A673 (cell line): ENCODE measurements around the gene EEFSEC. TPM values are rescaled to one million over a fixed set of nuclear protein-coding genes. Genes with fewer than 3 reads are reported as not detected.

Experiments used
- BruUV-seq: library from RNA; stranded (reverse); fragments of 400-500 nt; replicated peaks from 2 replicates; lab custom pipeline; 2021; lab: Mats Ljungman, UMichigan
- CTCF ChIA-PET: fragments of 300-600 bp; sonication (Branson Sonifier 250); formaldehyde crosslinking; loops from one replicate; lab custom pipeline; 2022; ENCODE audit warnings: antibody characterized with exemption; lab: Charles Lee
- POLR2A ChIA-PET: fragments of 300-600 bp; sonication (Branson Sonifier 250); formaldehyde crosslinking; loops from one replicate; lab custom pipeline; 2022; ENCODE audit warnings: antibody characterized with exemption; ENCODE audit not compliant: low non-redundant PET; lab: Charles Lee
- DNase-seq: peaks from one replicate; pipeline ENCODE4 v3.0.0-alpha.2; 2015; ENCODE audit warnings: low spot score
- H3K27ac ChIP-seq: fragments of 200-600 bp; sonication (generic); 2 replicates; pipeline ENCODE4 v1.5.1; 2016; ENCODE audit warnings: mixed run types, low read depth, mild to moderate bottlenecking, mixed read lengths, antibody characterized with exemption, low read length; ENCODE audit not compliant: poor library complexity, severe bottlenecking
- H3K27me3 ChIP-seq: fragments of 200-600 bp; sonication (generic); replicated peaks from 2 replicates; pipeline ENCODE4 v1.6.1; 2017; ENCODE audit warnings: mixed run types, low read depth, mild to moderate bottlenecking, mixed read lengths, antibody characterized with exemption, low read length; ENCODE audit not compliant: insufficient read depth, poor library complexity
- H3K36me3 ChIP-seq: fragments of 200-600 bp; sonication (generic); 2 replicates; pipeline ENCODE4 v1.6.1; 2016; ENCODE audit warnings: mixed run types, mild to moderate bottlenecking, mixed read lengths, antibody characterized with exemption, low read length; ENCODE audit not compliant: insufficient read depth, poor library complexity, severe bottlenecking
- H3K4me1 ChIP-seq: fragments of 200-600 bp; sonication (generic); 2 replicates; pipeline ENCODE4 v1.6.1; 2017; ENCODE audit warnings: mixed run types, mild to moderate bottlenecking, mixed read lengths, antibody characterized with exemption, low read length; ENCODE audit not compliant: insufficient read depth, poor library complexity, severe bottlenecking
- H3K4me3 ChIP-seq: fragments of 200-600 bp; sonication (generic); 2 replicates; pipeline ENCODE4 v1.5.1; 2016; ENCODE audit warnings: low read depth, mixed run types, mild to moderate bottlenecking, mixed read lengths, low read length; ENCODE audit not compliant: poor library complexity, severe bottlenecking
- H3K9me3 ChIP-seq: fragments of 200-600 bp; sonication (generic); 2 replicates; pipeline ENCODE4 v1.6.1; 2016; ENCODE audit warnings: mixed run types, low read depth, mild to moderate bottlenecking, mixed read lengths, antibody characterized with exemption, low read length; ENCODE audit not compliant: poor library complexity, severe bottlenecking
- CTCF ChIP-seq: fragments of 300-800, 200-600 bp; sonication (generic); conservative IDR thresholded peaks from 2 replicates; pipeline ENCODE4 v1.5.1; 2017; ENCODE audit warnings: low read depth, mild to moderate bottlenecking, antibody characterized with exemption, low read length, moderate library complexity, mixed read lengths
- EZH2 ChIP-seq: fragments of 200-600 bp; sonication (generic); IDR thresholded peaks from 2 replicates; pipeline ENCODE4 v1.6.1; 2017; ENCODE audit warnings: borderline replicate concordance, low read depth, mild to moderate bottlenecking, mixed read lengths, antibody characterized with exemption, low read length; ENCODE audit not compliant: poor library complexity, severe bottlenecking
- intact Hi-C: fragments of 100-400 bp; cut with micrococcal nuclease; formaldehyde crosslinking; loops from one replicate; pipeline ENCODE4 v1.10.0; 2022; ENCODE audit not compliant: unreplicated experiment
- total RNA-seq: library from RNA; stranded (reverse); gene quantifications from 2 replicates; pipeline ENCODE4 v1.2.3, GENCODE V29; 2021

The EEFSEC gene
- total RNA-seq, 1 experiment from 2014 or later, result 19.7 TPM

GRCh38 chr3:128239304-128239703 lies 86.0 kb downstream of the EEFSEC start:
- ChIA-PET CTCF (no interaction called here), POLR2A (no interaction called here)
- no peaks in the 10 kb centered on the region for H3K9me3 ChIP-seq
- H3K27ac ChIP-seq, result no peak overlapping the region
- no peak for TF ChIP-seq CTCF
- no peak for TF ChIP-seq EZH2
- no peaks in the 10 kb centered on the region for H3K27me3 ChIP-seq
- no peak for DNase-seq
- H3K4me1 ChIP-seq, result peaks cover 13% of the 10 kb centered on the region
- intact Hi-C loops, result no loop called here
- no peak overlapping the region for H3K4me3 ChIP-seq
- no peaks in the 10 kb centered on the region for H3K36me3 ChIP-seq
- no TSS peak for BruUV-seq

GRCh38 chr3:128240232-128240631 lies 87.0 kb downstream of the EEFSEC start:
- ChIA-PET CTCF (no interaction called here), POLR2A (no interaction called here)
- H3K9me3 ChIP-seq, result no peaks in the 10 kb centered on the region
- BruUV-seq, result no TSS peak
- DNase-seq, result no peak
- TF ChIP-seq CTCF (no peak), EZH2 (no peak)
- no peak overlapping the region for H3K4me3 ChIP-seq
- H3K27ac ChIP-seq, result no peak overlapping the region
- intact Hi-C loops, result no loop called here
- no peaks in the 10 kb centered on the region for H3K27me3 ChIP-seq
- H3K4me1 ChIP-seq, result peaks cover 13% of the 10 kb centered on the region
- no peaks in the 10 kb centered on the region for H3K36me3 ChIP-seq

GRCh38 chr3:128241741-128242140 lies 88.5 kb downstream of the EEFSEC start:
- BruUV-seq, result no TSS peak
- Histone ChIP-seq H3K27ac (no peak overlapping the region), H3K36me3 (no peaks in the 10 kb centered on the region), H3K4me1 (peaks cover 13% of the 10 kb centered on the region), H3K27me3 (no peaks in the 10 kb centered on the region), H3K4me3 (no peak overlapping the region), H3K9me3 (no peaks in the 10 kb centered on the region)
- POLR2A ChIA-PET, result no interaction called here
- no peak for DNase-seq
- intact Hi-C loops, result no loop called here
- CTCF ChIA-PET, result no interaction called here
- TF ChIP-seq EZH2 (no peak), CTCF (no peak)
